IPS-NIHi7 (cell line): Measurements from ENCODE around the gene ART1.
"Not testable (repeated sequence)": the region's sequence is repeated elsewhere in the genome, so short reads cannot be mapped to it uniquely, and the experiment has no call there.

Experiments used
- DNase-seq: peaks from one replicate; pipeline ENCODE4 v3.0.0; 2012; ENCODE audit warnings: mixed read lengths; ENCODE audit errors: extremely low spot score

The ART1 gene

GRCh38 chr11:3632070-3632660 is 12.8 kb upstream of the ART1 start:
- no peak for DNase-seq

- DNase-seq = no peak
Observed at GRCh38 chr11:3635641-3636375, 9.1 kb upstream of the ART1 start.

GRCh38 chr11:3637201-3637600 is 7.7 kb upstream of the ART1 start:
- no peak for DNase-seq

GRCh38 chr11:3638513-3638912 is 6.4 kb upstream of the ART1 start:
- DNase-seq = no peak

GRCh38 chr11:3639841-3640240 is 5.1 kb upstream of the ART1 start:
- DNase-seq = no peak

- DNase-seq = no peak
Observed at GRCh38 chr11:3641191-3641590, 3.7 kb upstream of the ART1 start.

- DNase-seq = no peak
Observed at GRCh38 chr11:3641701-3642070, 3.2 kb upstream of the ART1 start, which contains the start of gene ART5. TSS of gene ART5 (minus strand) at chr11:3641992. CDS start at chr11:3641862, 130 bp downstream.

GRCh38 chr11:3642071-3642951 is 2.6 kb upstream of the ART1 start:
- DNase-seq = peak; percentile 98

- not testable (repeated sequence) for DNase-seq
Observed at GRCh38 chr11:3643102-3643546, 1.8 kb upstream of the ART1 start.

- no peak for DNase-seq
Observed at GRCh38 chr11:3645552-3645951, 624 bp downstream of the ART1 start.

- DNase-seq = not testable (repeated sequence)
Observed at GRCh38 chr11:3648843-3649242, 3.9 kb downstream of the ART1 start.

GRCh38 chr11:3649374-3649773 is 4.4 kb downstream of the ART1 start:
- DNase-seq = not testable (repeated sequence)

- not testable (repeated sequence) for DNase-seq
Observed at GRCh38 chr11:3652514-3652913, 7.6 kb downstream of the ART1 start.

GRCh38 chr11:3655547-3655946 is 10.6 kb downstream of the ART1 start:
- DNase-seq = no peak

GRCh38 chr11:3657331-3657730 is 12.4 kb downstream of the ART1 start:
- not testable (repeated sequence) for DNase-seq

- DNase-seq = no peak
Observed at GRCh38 chr11:3658252-3658651, 13.3 kb downstream of the ART1 start.

GRCh38 chr11:3659595-3660515 is 14.9 kb downstream of the ART1 start:
- DNase-seq = no peak

GRCh38 chr11:3660960-3661359 is 16.0 kb downstream of the ART1 start:
- no peak for DNase-seq

GRCh38 chr11:3662856-3663255 is 17.9 kb downstream of the ART1 start:
- DNase-seq = no peak

- DNase-seq = no peak
Observed at GRCh38 chr11:3664032-3664630, 19.2 kb downstream of the ART1 start.
